ENCODE data around the gene EXOSC2.

EXOSC2 gene

DNA sequence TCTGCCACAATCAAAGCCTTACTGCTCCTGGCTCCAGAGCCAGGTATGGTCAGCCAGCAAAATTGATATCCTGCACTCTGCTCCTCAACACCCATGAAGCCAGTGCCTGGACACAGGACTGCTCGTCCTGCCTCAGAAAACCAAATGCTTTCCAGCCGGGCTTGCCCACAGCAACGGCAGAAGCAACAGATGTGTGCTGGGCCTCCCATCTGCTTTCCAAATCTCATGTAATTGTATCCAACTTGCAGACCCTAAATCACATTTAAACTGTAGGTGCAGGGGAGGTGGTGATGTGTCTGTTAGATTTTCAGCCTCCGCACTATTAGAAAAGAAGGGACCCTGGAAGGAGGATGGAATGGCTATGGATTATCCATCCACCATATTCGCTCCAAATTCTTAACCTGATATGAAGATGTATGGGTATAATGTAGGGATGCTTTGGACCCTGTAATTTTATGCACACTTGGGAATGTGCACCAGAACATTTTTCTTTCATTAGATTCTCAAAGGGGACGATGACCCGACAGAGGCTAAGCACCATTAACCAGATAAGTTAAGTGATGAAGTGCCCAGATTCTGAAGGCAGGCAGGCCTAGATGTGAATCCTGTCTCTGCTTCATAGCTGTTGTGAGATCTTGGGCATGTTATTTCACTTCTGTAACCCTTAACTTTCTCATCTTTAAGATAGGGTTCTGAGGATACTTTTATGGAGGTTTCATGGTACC lies 58.2 kb downstream of the EXOSC2 start:
- H3K27ac ChIP-seq (ENCODE audit: low read length) = no peak overlapping the region
- no peak overlapping the region for H3K4me3 ChIP-seq (ENCODE audit: low read length)
- H3K4me1 ChIP-seq (ENCODE audit: low read length) = no peaks in the 10 kb centered on the region
- no peaks in the 10 kb centered on the region for H3K79me2 ChIP-seq (ENCODE audit: low read length)
- H3K36me3 ChIP-seq (replicated peaks; ENCODE audit: insufficient read depth, low read length) = no peaks in the 10 kb centered on the region
- no peak overlapping the region for H3K4me2 ChIP-seq (ENCODE audit: low read depth, low read length)
- no peaks in the 10 kb centered on the region for H4K20me1 ChIP-seq (ENCODE audit: insufficient read depth, low read length)
- H3K9ac ChIP-seq (ENCODE audit: low read length) = no peak overlapping the region
- no peak overlapping the region for H2AFZ ChIP-seq (ENCODE audit: low read length)
- no peaks in the 10 kb centered on the region for H3K9me3 ChIP-seq (replicated peaks; ENCODE audit: insufficient read depth, low read length)
- H3F3A ChIP-seq (ENCODE audit: insufficient read depth, low read length) = no peaks in the 10 kb centered on the region
- no peak for TF ChIP-seq EZH2 (optimal IDR thresholded peaks at IDR 0.05; ENCODE audit: low read depth, low read length)
- TF ChIP-seq EZH2phosphoT487 (IDR thresholded peaks at IDR 0.05; ENCODE audit: low read length) = no peak
- TF ChIP-seq, protein P1, sequence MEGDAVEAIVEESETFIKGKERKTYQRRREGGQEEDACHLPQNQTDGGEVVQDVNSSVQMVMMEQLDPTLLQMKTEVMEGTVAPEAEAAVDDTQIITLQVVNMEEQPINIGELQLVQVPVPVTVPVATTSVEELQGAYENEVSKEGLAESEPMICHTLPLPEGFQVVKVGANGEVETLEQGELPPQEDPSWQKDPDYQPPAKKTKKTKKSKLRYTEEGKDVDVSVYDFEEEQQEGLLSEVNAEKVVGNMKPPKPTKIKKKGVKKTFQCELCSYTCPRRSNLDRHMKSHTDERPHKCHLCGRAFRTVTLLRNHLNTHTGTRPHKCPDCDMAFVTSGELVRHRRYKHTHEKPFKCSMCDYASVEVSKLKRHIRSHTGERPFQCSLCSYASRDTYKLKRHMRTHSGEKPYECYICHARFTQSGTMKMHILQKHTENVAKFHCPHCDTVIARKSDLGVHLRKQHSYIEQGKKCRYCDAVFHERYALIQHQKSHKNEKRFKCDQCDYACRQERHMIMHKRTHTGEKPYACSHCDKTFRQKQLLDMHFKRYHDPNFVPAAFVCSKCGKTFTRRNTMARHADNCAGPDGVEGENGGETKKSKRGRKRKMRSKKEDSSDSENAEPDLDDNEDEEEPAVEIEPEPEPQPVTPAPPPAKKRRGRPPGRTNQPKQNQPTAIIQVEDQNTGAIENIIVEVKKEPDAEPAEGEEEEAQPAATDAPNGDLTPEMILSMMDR (IDR thresholded peaks at IDR 0.05; ENCODE audit: low read length) = no peak
- no peak for DNase-seq
- H3K9me2 ChIP-seq (replicated peaks; ENCODE audit: insufficient read depth, low read length) = no peaks in the 10 kb centered on the region
- no peaks in the 10 kb centered on the region for H3K27me3 ChIP-seq (replicated peaks; ENCODE audit: insufficient read depth, low read length)

Data from MM.1S (cell line).